ENCODE results near the gene ARSG.

ARSG gene

GRCh38 chr17:68288375-68288774 is 2.9 kb upstream of the ARSG start:
- peak overlapping the region; percentile 100 for H3K9ac ChIP-seq (ENCODE audit: low read length)
- no peaks in the 10 kb centered on the region; the same call in 1 of the 2 replicates for H4K20me1 ChIP-seq (ENCODE audit: low read depth, low read length)
- no peaks in the 10 kb centered on the region for H3K9me3 ChIP-seq (ENCODE audit: insufficient read depth, low read length)
- peaks cover 8% of the 10 kb centered on the region for H3K36me3 ChIP-seq (ENCODE audit: low read length)
- no peak for TF ChIP-seq EZH2phosphoT487 (conservative IDR thresholded peaks at IDR 0.05; ENCODE audit: low read length)
- no peak for TF ChIP-seq CTCF (IDR thresholded peaks at IDR 0.05; ENCODE audit: insufficient read depth, low read length, poor library complexity, severe bottlenecking)
- peaks cover 51% of the 10 kb centered on the region for H3F3A ChIP-seq (ENCODE audit: insufficient read depth)
- peaks cover 81% of the 10 kb centered on the region for H3K79me2 ChIP-seq (ENCODE audit: insufficient read depth, low read length)
- H3K4me2 ChIP-seq (ENCODE audit: low read depth, low read length, poor library complexity, severe bottlenecking), result peak overlapping the region; percentile 92
- H3K27ac ChIP-seq (ENCODE audit: low read depth, low read length), result peak overlapping the region; percentile 98
- H3K27me3 ChIP-seq (ENCODE audit: low read length), result no peaks in the 10 kb centered on the region
- H3K4me3 ChIP-seq (ENCODE audit: insufficient read depth, low read length, poor library complexity, severe bottlenecking), result peak overlapping the region; percentile 94
- no peaks in the 10 kb centered on the region for H3K9me2 ChIP-seq (replicated peaks; ENCODE audit: insufficient read depth, low read length)
- peak overlapping the region; percentile 8 for H2AFZ ChIP-seq (ENCODE audit: low read depth, low read length, severe bottlenecking)

GRCh38 chr17:68288804-68289203 is 2.5 kb upstream of the ARSG start:
- TF ChIP-seq EZH2phosphoT487 (conservative IDR thresholded peaks at IDR 0.05; ENCODE audit: low read length), result no peak
- no peak for TF ChIP-seq CTCF (IDR thresholded peaks at IDR 0.05; ENCODE audit: insufficient read depth, low read length, poor library complexity, severe bottlenecking)
- Histone ChIP-seq H3K4me3 (ENCODE audit: insufficient read depth, low read length, poor library complexity, severe bottlenecking) (peak overlapping the region; percentile 94), H3F3A (ENCODE audit: insufficient read depth) (peaks cover 51% of the 10 kb centered on the region), H4K20me1 (ENCODE audit: low read depth, low read length) (no peaks in the 10 kb centered on the region; the same call in 1 of the 2 replicates), H3K79me2 (ENCODE audit: insufficient read depth, low read length) (peaks cover 80% of the 10 kb centered on the region), H2AFZ (ENCODE audit: low read depth, low read length, severe bottlenecking) (peak overlapping the region; percentile 8), H3K4me2 (ENCODE audit: low read depth, low read length, poor library complexity, severe bottlenecking) (peak overlapping the region; percentile 92), H3K9me3 (ENCODE audit: insufficient read depth, low read length) (no peaks in the 10 kb centered on the region), H3K9ac (ENCODE audit: low read length) (peak overlapping the region; percentile 100), H3K27ac (ENCODE audit: low read depth, low read length) (peak overlapping the region; percentile 98), H3K9me2 (replicated peaks; ENCODE audit: insufficient read depth, low read length) (no peaks in the 10 kb centered on the region), H3K27me3 (ENCODE audit: low read length) (no peaks in the 10 kb centered on the region), H3K36me3 (ENCODE audit: low read length) (peaks cover 8% of the 10 kb centered on the region)

- H3K4me2 ChIP-seq (ENCODE audit: low read depth, low read length, poor library complexity, severe bottlenecking), result peak overlapping the region; percentile 92
- H2AFZ ChIP-seq (ENCODE audit: low read depth, low read length, severe bottlenecking), result no peak overlapping the region
- H3K27me3 ChIP-seq (ENCODE audit: low read length), result no peaks in the 10 kb centered on the region
- TF ChIP-seq CTCF (IDR thresholded peaks at IDR 0.05; ENCODE audit: insufficient read depth, low read length, poor library complexity, severe bottlenecking) (no peak), EZH2phosphoT487 (conservative IDR thresholded peaks at IDR 0.05; ENCODE audit: low read length) (no peak)
- peak overlapping the region; percentile 94 for H3K4me3 ChIP-seq (ENCODE audit: insufficient read depth, low read length, poor library complexity, severe bottlenecking)
- peaks cover 48% of the 10 kb centered on the region for H3F3A ChIP-seq (ENCODE audit: insufficient read depth)
- no peaks in the 10 kb centered on the region; the same call in 1 of the 2 replicates for H4K20me1 ChIP-seq (ENCODE audit: low read depth, low read length)
- no peaks in the 10 kb centered on the region for H3K9me2 ChIP-seq (replicated peaks; ENCODE audit: insufficient read depth, low read length)
- H3K36me3 ChIP-seq (ENCODE audit: low read length), result peaks cover 6% of the 10 kb centered on the region
- H3K79me2 ChIP-seq (ENCODE audit: insufficient read depth, low read length), result peaks cover 80% of the 10 kb centered on the region
- H3K9me3 ChIP-seq (ENCODE audit: insufficient read depth, low read length), result no peaks in the 10 kb centered on the region
- peak overlapping the region; percentile 100 for H3K9ac ChIP-seq (ENCODE audit: low read length)
- H3K27ac ChIP-seq (ENCODE audit: low read depth, low read length), result peak overlapping the region; percentile 98
These were observed 1.8 kb upstream of the ARSG start for GRCh38 chr17:68289473-68289872.

Data from SU-DHL-6 (cell line).